ENCODE results near the gene EEF1AKMT4. TPM values are rescaled to one million over a fixed set of nuclear protein-coding genes. Genes with fewer than 3 reads are reported as not detected.

EEF1AKMT4 gene
- total RNA-seq, 2 donors from 2014 or later, result 2.1 TPM

GRCh38 chr3:184299488-184300377 is 50.3 kb downstream of the EEF1AKMT4 start:
- H3K27ac ChIP-seq, result peak overlapping the region; percentile 82 to 86
- no peaks in the 10 kb centered on the region for H3K9me3 ChIP-seq
- no peaks in the 10 kb centered on the region for H3K27me3 ChIP-seq
- peaks cover 0 to 23% of the 10 kb centered on the region in 2 donors for H3K4me1 ChIP-seq
- no peak for DNase-seq (ENCODE audit: low spot score)
- peak overlapping the region; percentile 91 to 98 for H3K4me3 ChIP-seq
- TF ChIP-seq, protein P1, sequence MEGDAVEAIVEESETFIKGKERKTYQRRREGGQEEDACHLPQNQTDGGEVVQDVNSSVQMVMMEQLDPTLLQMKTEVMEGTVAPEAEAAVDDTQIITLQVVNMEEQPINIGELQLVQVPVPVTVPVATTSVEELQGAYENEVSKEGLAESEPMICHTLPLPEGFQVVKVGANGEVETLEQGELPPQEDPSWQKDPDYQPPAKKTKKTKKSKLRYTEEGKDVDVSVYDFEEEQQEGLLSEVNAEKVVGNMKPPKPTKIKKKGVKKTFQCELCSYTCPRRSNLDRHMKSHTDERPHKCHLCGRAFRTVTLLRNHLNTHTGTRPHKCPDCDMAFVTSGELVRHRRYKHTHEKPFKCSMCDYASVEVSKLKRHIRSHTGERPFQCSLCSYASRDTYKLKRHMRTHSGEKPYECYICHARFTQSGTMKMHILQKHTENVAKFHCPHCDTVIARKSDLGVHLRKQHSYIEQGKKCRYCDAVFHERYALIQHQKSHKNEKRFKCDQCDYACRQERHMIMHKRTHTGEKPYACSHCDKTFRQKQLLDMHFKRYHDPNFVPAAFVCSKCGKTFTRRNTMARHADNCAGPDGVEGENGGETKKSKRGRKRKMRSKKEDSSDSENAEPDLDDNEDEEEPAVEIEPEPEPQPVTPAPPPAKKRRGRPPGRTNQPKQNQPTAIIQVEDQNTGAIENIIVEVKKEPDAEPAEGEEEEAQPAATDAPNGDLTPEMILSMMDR (IDR thresholded peaks at IDR 0.05), result no peak
- H3K36me3 ChIP-seq, result peaks cover 45% of the 10 kb centered on the region

- H3K36me3 ChIP-seq, result peaks cover 49% of the 10 kb centered on the region
- peaks cover 0 to 23% of the 10 kb centered on the region in 2 donors for H3K4me1 ChIP-seq
- TF ChIP-seq, protein P1 (IDR thresholded peaks at IDR 0.05), result no peak
- no peak overlapping the region for H3K27ac ChIP-seq
- H3K9me3 ChIP-seq, result no peaks in the 10 kb centered on the region
- peak overlapping the region in 1 of 2 donors; percentile 91 for H3K4me3 ChIP-seq
- no peak for DNase-seq (ENCODE audit: low spot score)
- H3K27me3 ChIP-seq, result no peaks in the 10 kb centered on the region
These were observed 50.9 kb downstream of the EEF1AKMT4 start for GRCh38 chr3:184300378-184300720.

- H3K27ac ChIP-seq, result no peak overlapping the region
- no peak overlapping the region for H3K4me3 ChIP-seq
- no peaks in the 10 kb centered on the region for H3K9me3 ChIP-seq
- H3K36me3 ChIP-seq, result peaks cover 84% of the 10 kb centered on the region
- no peak for DNase-seq (ENCODE audit: low spot score)
- H3K4me1 ChIP-seq, result peaks cover 0 to 5% of the 10 kb centered on the region in 2 donors
- no peaks in the 10 kb centered on the region for H3K27me3 ChIP-seq
- TF ChIP-seq, protein P1 (IDR thresholded peaks at IDR 0.05), result peak in 1 of 2 donors; percentile 26
These were observed 56.1 kb downstream of the EEF1AKMT4 start for GRCh38 chr3:184305577-184305976.

- no peak for DNase-seq (ENCODE audit: low spot score)
- no peak overlapping the region for H3K27ac ChIP-seq
- H3K4me3 ChIP-seq, result no peak overlapping the region
- TF ChIP-seq, protein P1 (IDR thresholded peaks at IDR 0.05), result no peak
- no peaks in the 10 kb centered on the region for H3K9me3 ChIP-seq
- no peaks in the 10 kb centered on the region for H3K4me1 ChIP-seq
- no peaks in the 10 kb centered on the region for H3K27me3 ChIP-seq
- H3K36me3 ChIP-seq, result peaks cover 76% of the 10 kb centered on the region
These were observed 57.0 kb downstream of the EEF1AKMT4 start for GRCh38 chr3:184306341-184306972.

DNA sequence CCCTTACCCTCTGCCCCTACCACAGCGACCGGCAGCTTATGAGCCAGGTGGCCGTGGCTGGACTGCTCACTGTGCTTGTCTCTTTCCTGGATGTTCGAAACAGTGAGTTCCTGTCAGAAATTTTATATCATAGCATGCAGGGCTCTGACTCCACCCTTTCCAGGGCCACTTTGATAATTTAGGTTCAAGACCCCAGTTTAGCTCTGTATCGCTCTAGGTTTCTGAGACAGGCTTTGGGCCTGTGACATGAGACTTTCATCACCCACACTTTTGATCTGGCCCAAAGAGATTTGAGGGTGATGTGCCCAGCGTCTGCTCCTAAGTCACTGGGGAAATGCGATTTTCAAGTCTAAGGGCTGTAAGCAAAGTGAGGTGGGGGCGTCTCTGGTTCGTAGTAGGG is 58.4 kb downstream of the EEF1AKMT4 start:
- Histone ChIP-seq H3K27me3 (no peaks in the 10 kb centered on the region), H3K36me3 (peaks cover 61% of the 10 kb centered on the region), H3K9me3 (no peaks in the 10 kb centered on the region), H3K27ac (no peak overlapping the region), H3K4me1 (no peaks in the 10 kb centered on the region), H3K4me3 (no peak overlapping the region)
- DNase-seq (ENCODE audit: low spot score), result no peak
- TF ChIP-seq, protein P1 (IDR thresholded peaks at IDR 0.05), result no peak

MicroRNA genes within 50 kb of the gene (microRNA counts, 767-probe panel; counts per million panel counts)
- microRNA hsa-miR-1224-3p, result 0 to 31.0 counts per million in 2 donors
- microRNA hsa-miR-1224-5p, result 0 to 697 counts per million in 2 donors

Small RNAs within 50 kb of the gene (microRNA-seq; reads per million reads assigned to microRNA genes)
- gene MIR1224 (ENCODE audit: borderline number of aligned reads in 2 of 2, borderline replicate concordance in 1 of 2), result 0 reads per million in 2 donors

Other genes starting within 250 kb of the EEF1AKMT4 start
- gene ABCC5, start 231.8 kb upstream of the EEF1AKMT4 start, total RNA-seq, result 10 to 100 TPM; 17.5 to 23.1 TPM
- gene HTR3D, start 217.9 kb upstream of the EEF1AKMT4 start, total RNA-seq, result not detected
- not detected for gene HTR3C, start 196.6 kb upstream of the EEF1AKMT4 start, total RNA-seq
- not detected for gene HTR3E, start 152.6 kb upstream of the EEF1AKMT4 start, total RNA-seq
- 10 to 100 TPM; 19.6 to 24.3 TPM for gene EIF2B5, start 114.3 kb upstream of the EEF1AKMT4 start, total RNA-seq
- gene DVL3, start 94.3 kb upstream of the EEF1AKMT4 start, total RNA-seq, result 10 to 100 TPM; 43.5 to 66.1 TPM
- gene AP2M1, start 74.8 kb upstream of the EEF1AKMT4 start, total RNA-seq, result 100 to 1,000 TPM; 183 to 235 TPM
- 10 to 100 TPM; 42.8 to 47.9 TPM for gene ABCF3, start 63.5 kb upstream of the EEF1AKMT4 start, total RNA-seq
- not detected for gene VWA5B2, start 20.1 kb upstream of the EEF1AKMT4 start, total RNA-seq
- gene ALG3, start 710 bp upstream of the EEF1AKMT4 start, total RNA-seq, result 10 to 100 TPM; 50.6 to 50.8 TPM
- gene CAMK2N2, start 11.9 kb downstream of the EEF1AKMT4 start, total RNA-seq, result not detected
- gene ECE2, start 26.4 kb downstream of the EEF1AKMT4 start, total RNA-seq, result 1 to 10 TPM in 1 of 2 donors, not detected in 1; 1.6 TPM
- 100 to 1,000 TPM; 213 to 259 TPM for gene PSMD2, start 49.6 kb downstream of the EEF1AKMT4 start, total RNA-seq
- 100 to 1,000 TPM; 270 to 276 TPM for gene EIF4G1, start 64.9 kb downstream of the EEF1AKMT4 start, total RNA-seq
- gene FAM131A, start 87.9 kb downstream of the EEF1AKMT4 start, total RNA-seq, result 10 to 100 TPM; 33.7 to 45.8 TPM
- 1 to 10 TPM; 1.3 to 2.7 TPM for gene CLCN2, start 111.9 kb downstream of the EEF1AKMT4 start, total RNA-seq
- 10 to 100 TPM; 26.8 to 35.5 TPM for gene POLR2H, start 112.0 kb downstream of the EEF1AKMT4 start, total RNA-seq
- gene THPO, start 128.5 kb downstream of the EEF1AKMT4 start, total RNA-seq, result under 1 TPM in 1 of 2 donors, not detected in 1; 0.55 TPM
- gene CHRD, start 130.4 kb downstream of the EEF1AKMT4 start, total RNA-seq, result 10 to 100 TPM in 1 of 2 donors, 1 to 10 TPM in 1; 7.0 to 13.4 TPM

All from right atrium auricular region (tissue), 2 donors.